GM12878 (cell line): ENCODE measurements around the gene OR11H7. TPM values are rescaled to one million over a fixed set of nuclear protein-coding genes. Genes with fewer than 3 reads are reported as not detected.

ENCODE experiments used
- ATAC-seq: fragments of 200-7000 bp; cut with Tn5 transposase; 3 replicates; pipeline ENCODE4 v1.9.1; 2020; ENCODE audit warnings: mild to moderate bottlenecking, moderate library complexity
- BruUV-seq: library from RNA; stranded (reverse); fragments of 400-500 nt; replicated peaks from 2 replicates; lab custom pipeline; 2021; lab: Mats Ljungman, UMichigan
- CTCF ChIA-PET: fragments of 300-600 bp; sonication (Branson Sonifier 250); formaldehyde crosslinking; extraction: SDS; loops from one replicate; lab custom pipeline; 2021; ENCODE audit warnings: inconsistent platforms; lab: Yijun Ruan, JAX
- POLR2A ChIA-PET: fragments of 350-600 bp; formaldehyde crosslinking; extraction: SDS; loops from one replicate; lab custom pipeline; 2021; ENCODE audit warnings: inconsistent platforms; lab: Charles Lee
- RAD21 ChIA-PET: fragments of 300-600 bp; sonication (Branson Sonifier 250); formaldehyde crosslinking; loops from one replicate; lab custom pipeline; 2023; ENCODE audit warnings: antibody characterized with exemption; ENCODE audit not compliant: unreplicated experiment; lab: Charles Lee
- SMC1A ChIA-PET: fragments of 300-600 bp; sonication (Branson Sonifier 250); formaldehyde crosslinking; loops from one replicate; lab custom pipeline; 2023; ENCODE audit not compliant: unreplicated experiment, uncharacterized antibody; lab: Charles Lee
- DNase-seq: peaks from one replicate; pipeline ENCODE4 v3.0.0-alpha.2; 2011; ENCODE audit warnings: low read depth, low spot score
- FAIRE-seq: peaks from 3 replicates; lab custom pipeline; 2011; peaks lifted over from hg19 to GRCh38; lab: Jason Lieb, UNC
- H2AFZ ChIP-seq: 2 replicates; pipeline ENCODE4 v1.6.0; 2011; ENCODE audit warnings: low read depth, low read length, control low read depth; ENCODE audit not compliant: control insufficient read depth
- H3K27ac ChIP-seq: 2 replicates; pipeline ENCODE4 v1.5.1; 2011; ENCODE audit warnings: control low read depth; ENCODE audit not compliant: control insufficient read depth, insufficient read depth
- H3K27me3 ChIP-seq, 2 experiments: replicated peaks in 1 of 2; 2 replicates each; pipeline versions ENCODE4 v1.6.0 to v1.6.1; 2011; ENCODE audit warnings: low read length in 1 of 2; ENCODE audit not compliant: control insufficient read depth in 2 of 2, insufficient read depth in 2 of 2
- H3K36me3 ChIP-seq, 2 experiments: 2 replicates each; pipeline ENCODE4 v1.5.1; 2011; ENCODE audit warnings: low read length in 1 of 2; ENCODE audit not compliant: control insufficient read depth in 2 of 2, insufficient read depth in 2 of 2
- H3K4me1 ChIP-seq: 2 replicates; pipeline ENCODE4 v1.6.1; 2011; ENCODE audit warnings: mild to moderate bottlenecking, low read length, moderate library complexity, mixed read lengths; ENCODE audit not compliant: control insufficient read depth, insufficient read depth
- H3K4me2 ChIP-seq: 2 replicates; pipeline ENCODE4 v1.6.0; 2011; ENCODE audit warnings: control low read depth; ENCODE audit not compliant: control insufficient read depth, insufficient read depth
- H3K4me3 ChIP-seq: fragments of 200-600 bp; sonication (generic); 2 replicates; pipeline ENCODE4 v1.5.1; 2016
- H3K79me2 ChIP-seq: 2 replicates; pipeline ENCODE4 v1.6.0; 2011; ENCODE audit warnings: low read length; ENCODE audit not compliant: control insufficient read depth, insufficient read depth
- H3K9ac ChIP-seq: 2 replicates; pipeline ENCODE4 v1.8.0; 2011; ENCODE audit warnings: low read length, control low read depth, mixed read lengths; ENCODE audit not compliant: control insufficient read depth, insufficient read depth
- H3K9me3 ChIP-seq: replicated peaks from 3 replicates; pipeline ENCODE4 v1.5.1; 2011; ENCODE audit warnings: mild to moderate bottlenecking, low read length; ENCODE audit not compliant: control insufficient read depth, insufficient read depth
- H4K20me1 ChIP-seq: 2 replicates; pipeline ENCODE4 v1.6.0; 2011; ENCODE audit not compliant: control insufficient read depth, insufficient read depth
- CBX5 ChIP-seq: sonication (generic); IDR thresholded peaks from 2 replicates; pipeline ENCODE4 v1.6.1; 2016; ENCODE audit warnings: low read depth, moderate library complexity, mild to moderate bottlenecking, inconsistent platforms
- CHD2 ChIP-seq: IDR thresholded peaks from 2 replicates; pipeline ENCODE4 v1.6.1; 2011; ENCODE audit warnings: low read depth, low read length, improper control_type of control experiment, borderline replicate concordance
- MYB ChIP-seq: fragments of 150-350 bp; IDR thresholded peaks from 2 replicates; pipeline ENCODE4 v1.6.1; 2014; ENCODE audit warnings: mild to moderate bottlenecking, low read depth, low read length, borderline replicate concordance
- TBL1XR1 ChIP-seq: IDR thresholded peaks from 2 replicates; pipeline ENCODE4 v1.6.1; 2012; ENCODE audit warnings: low read depth, low read length, improper control_type of control experiment
- ZNF24 ChIP-seq: fragments of 450-650 bp; IDR thresholded peaks from 2 replicates; pipeline ENCODE4 v1.6.1; 2017; ENCODE audit warnings: antibody characterized with exemption, mild to moderate bottlenecking
- WGBS: methylation state at CpG from one replicate; pipeline ENCODE4 v1.1.6; 2016; ENCODE audit warnings: low lambda C conversion rate; ENCODE audit not compliant: insufficient replicate concordance, insufficient coverage; ENCODE audit errors: missing lambda C conversion rate; 5-methylcytosine and 5-hydroxymethylcytosine counted together
- in situ Hi-C: fragments of 300-500 bp; cut with MboI; formaldehyde crosslinking; loops from 9 replicates; pipeline ENCODE4 v1.14.3; 2018; ENCODE audit warnings: mixed read lengths
- intact Hi-C: fragments of 100-400 bp; cut with micrococcal nuclease; formaldehyde crosslinking; loops from one replicate; pipeline ENCODE4 v1.14.2; 2022; ENCODE audit not compliant: unreplicated experiment
- polyA plus RNA-seq, 11 experiments: library from polyadenylated mRNA; depleted of rRNA in 4 of 11; unstranded in 6 of 11; stranded (reverse) in 5 of 11; fragments of >200 nt; fragmentation: Nextera tagmentation in 4 of 11; fragmentation: Illumina TruSeq in 1 of 11; extraction: Ambion mirVana in 4 of 11; extraction: Trizol in 1 of 11; gene quantifications; 1 replicate in 1 of 11; 2 replicates in 10 of 11; pipeline versions ENCODE4 v1.2.1 to v1.2.3, GENCODE V29; 2011 to 2016; ENCODE audit warnings: inconsistent platforms in 2 of 11, missing spikeins in 2 of 11, low read depth in 1 of 11
- total RNA-seq, 4 experiments: library from RNA; depleted of rRNA in 3 of 4; stranded (reverse); fragments of >200 nt in 3 of 4; fragmentation: Illumina TruSeq in 1 of 4; extraction: Trizol in 1 of 4; gene quantifications; 2 replicates each; pipeline versions ENCODE4 v1.2.1 to v1.2.3, GENCODE V29; 2013 to 2021
- TF ChIP-seq, protein P1 (sequence below): fragments of 450-650 bp; conservative IDR thresholded peaks from 2 replicates; pipeline ENCODE4 v1.6.1; 2017; ENCODE audit warnings: mild to moderate bottlenecking, moderate library complexity
- TF ChIP-seq, protein P2 (sequence below): IDR thresholded peaks from 2 replicates; pipeline ENCODE4 v1.6.1; 2012; ENCODE audit warnings: mild to moderate bottlenecking, low read depth, low read length
- TF ChIP-seq, protein P3 (sequence below): fragments of 150-350 bp; IDR thresholded peaks from 2 replicates; pipeline ENCODE4 v1.6.1; 2016; ENCODE audit warnings: low read depth, low read length

The OR11H7 gene
- total and polyA plus RNA-seq, 10 of the 15 experiments (the other 5 are each of a cell fraction or from before 2014, with no cell fraction given) = 0.10 TPM; not detected in 9

DNA sequence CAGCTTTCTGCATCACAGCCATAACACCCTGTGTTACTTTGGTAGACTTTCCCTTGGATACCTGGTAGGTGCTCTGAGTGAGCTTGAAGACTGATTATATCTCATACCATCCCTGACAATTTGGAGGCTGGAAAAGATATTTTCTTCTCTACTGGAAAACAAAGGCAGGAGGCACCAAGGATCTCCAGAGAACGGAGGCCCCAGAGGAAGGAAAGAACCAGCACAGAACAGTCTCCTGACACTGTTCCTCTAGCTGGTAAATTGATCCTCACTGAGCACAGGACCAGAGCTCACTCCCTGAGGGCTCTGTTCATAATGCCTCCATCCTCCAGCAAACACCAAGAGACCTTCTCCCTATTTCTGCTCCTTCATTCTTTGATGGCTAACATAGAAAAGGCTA, 38.2 kb upstream of the OR11H7 start, which contains the start of gene OR11G2:
Gene OR11G2 (plus strand): TSS at position 301 of the 400 bp plus-strand sequence. CDS start 6,542 bp downstream, outside the sequence.
- in situ Hi-C loops = no loop called here
- Histone ChIP-seq H3K4me2 (no peak within 1 kb of the TSS), H3K9ac (no peak within 1 kb of the TSS), H3K9me3 (no peaks in the 10 kb centered on the region), H3K36me3 (no peaks in the 10 kb centered on the region), H3K27me3 (no peaks in the 10 kb centered on the region), H3K79me2 (no peaks in the 10 kb centered on the region), H4K20me1 (no peaks in the 10 kb centered on the region), H3K4me3 (no peak within 1 kb of the TSS), H3K4me1 (no peaks in the 10 kb centered on the region), H2AFZ (no peak within 1 kb of the TSS), H3K27ac (no peak within 1 kb of the TSS)
- FAIRE-seq (no peak), DNase-seq (no peak), ATAC-seq (no peak)
- RAD21 ChIA-PET = no interaction called here
- TF ChIP-seq ZNF24 = no peak
- TF ChIP-seq MYB = no peak
- POLR2A ChIA-PET = no interaction called here
- CTCF ChIA-PET = no interaction called here
- WGBS = 0% methylated on average over 1 of the region's 1 CpG
- SMC1A ChIA-PET = no interaction called here
- no TSS peak for BruUV-seq
- intact Hi-C loops = no loop called here

DNA sequence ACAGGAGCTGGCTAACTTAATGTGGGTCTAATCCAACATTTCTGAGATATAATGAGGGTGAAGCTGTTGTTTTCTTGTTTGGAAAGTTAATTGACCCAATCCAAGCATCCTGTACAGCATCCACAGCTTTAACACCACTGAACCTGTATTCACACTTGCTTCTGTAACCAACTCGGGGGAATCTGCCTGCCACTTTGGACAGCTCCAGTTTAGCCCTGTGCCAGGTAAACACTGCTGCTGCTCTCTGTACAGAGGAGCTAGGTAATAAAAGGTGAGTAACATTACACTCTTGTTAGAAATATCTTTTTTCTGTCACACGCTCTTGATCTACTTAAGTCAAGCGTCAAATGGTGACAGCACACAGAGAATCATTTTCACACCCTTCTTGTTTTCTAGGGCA, 37.4 kb upstream of the OR11H7 start:
- H3K9ac ChIP-seq = no peak overlapping the region
- POLR2A ChIA-PET = no interaction called here
- no peaks in the 10 kb centered on the region for H3K79me2 ChIP-seq
- H2AFZ ChIP-seq = no peak overlapping the region
- H3K4me2 ChIP-seq = no peak overlapping the region
- ATAC-seq (no peak), FAIRE-seq (no peak), DNase-seq (no peak)
- RAD21 ChIA-PET = no interaction called here
- H4K20me1 ChIP-seq = no peaks in the 10 kb centered on the region
- no peak overlapping the region for H3K27ac ChIP-seq
- intact Hi-C loops (no loop called here), in situ Hi-C loops (no loop called here)
- TF ChIP-seq, protein P1, sequence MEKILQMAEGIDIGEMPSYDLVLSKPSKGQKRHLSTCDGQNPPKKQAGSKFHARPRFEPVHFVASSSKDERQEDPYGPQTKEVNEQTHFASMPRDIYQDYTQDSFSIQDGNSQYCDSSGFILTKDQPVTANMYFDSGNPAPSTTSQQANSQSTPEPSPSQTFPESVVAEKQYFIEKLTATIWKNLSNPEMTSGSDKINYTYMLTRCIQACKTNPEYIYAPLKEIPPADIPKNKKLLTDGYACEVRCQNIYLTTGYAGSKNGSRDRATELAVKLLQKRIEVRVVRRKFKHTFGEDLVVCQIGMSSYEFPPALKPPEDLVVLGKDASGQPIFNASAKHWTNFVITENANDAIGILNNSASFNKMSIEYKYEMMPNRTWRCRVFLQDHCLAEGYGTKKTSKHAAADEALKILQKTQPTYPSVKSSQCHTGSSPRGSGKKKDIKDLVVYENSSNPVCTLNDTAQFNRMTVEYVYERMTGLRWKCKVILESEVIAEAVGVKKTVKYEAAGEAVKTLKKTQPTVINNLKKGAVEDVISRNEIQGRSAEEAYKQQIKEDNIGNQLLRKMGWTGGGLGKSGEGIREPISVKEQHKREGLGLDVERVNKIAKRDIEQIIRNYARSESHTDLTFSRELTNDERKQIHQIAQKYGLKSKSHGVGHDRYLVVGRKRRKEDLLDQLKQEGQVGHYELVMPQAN = no peak
- TF ChIP-seq CBX5 (no peak), CHD2 (no peak), TBL1XR1 (no peak)
- TF ChIP-seq, protein P2, sequence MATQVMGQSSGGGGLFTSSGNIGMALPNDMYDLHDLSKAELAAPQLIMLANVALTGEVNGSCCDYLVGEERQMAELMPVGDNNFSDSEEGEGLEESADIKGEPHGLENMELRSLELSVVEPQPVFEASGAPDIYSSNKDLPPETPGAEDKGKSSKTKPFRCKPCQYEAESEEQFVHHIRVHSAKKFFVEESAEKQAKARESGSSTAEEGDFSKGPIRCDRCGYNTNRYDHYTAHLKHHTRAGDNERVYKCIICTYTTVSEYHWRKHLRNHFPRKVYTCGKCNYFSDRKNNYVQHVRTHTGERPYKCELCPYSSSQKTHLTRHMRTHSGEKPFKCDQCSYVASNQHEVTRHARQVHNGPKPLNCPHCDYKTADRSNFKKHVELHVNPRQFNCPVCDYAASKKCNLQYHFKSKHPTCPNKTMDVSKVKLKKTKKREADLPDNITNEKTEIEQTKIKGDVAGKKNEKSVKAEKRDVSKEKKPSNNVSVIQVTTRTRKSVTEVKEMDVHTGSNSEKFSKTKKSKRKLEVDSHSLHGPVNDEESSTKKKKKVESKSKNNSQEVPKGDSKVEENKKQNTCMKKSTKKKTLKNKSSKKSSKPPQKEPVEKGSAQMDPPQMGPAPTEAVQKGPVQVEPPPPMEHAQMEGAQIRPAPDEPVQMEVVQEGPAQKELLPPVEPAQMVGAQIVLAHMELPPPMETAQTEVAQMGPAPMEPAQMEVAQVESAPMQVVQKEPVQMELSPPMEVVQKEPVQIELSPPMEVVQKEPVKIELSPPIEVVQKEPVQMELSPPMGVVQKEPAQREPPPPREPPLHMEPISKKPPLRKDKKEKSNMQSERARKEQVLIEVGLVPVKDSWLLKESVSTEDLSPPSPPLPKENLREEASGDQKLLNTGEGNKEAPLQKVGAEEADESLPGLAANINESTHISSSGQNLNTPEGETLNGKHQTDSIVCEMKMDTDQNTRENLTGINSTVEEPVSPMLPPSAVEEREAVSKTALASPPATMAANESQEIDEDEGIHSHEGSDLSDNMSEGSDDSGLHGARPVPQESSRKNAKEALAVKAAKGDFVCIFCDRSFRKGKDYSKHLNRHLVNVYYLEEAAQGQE = peak; percentile 31; the same call in 1 of the 2 replicates
- TF ChIP-seq, protein P3, sequence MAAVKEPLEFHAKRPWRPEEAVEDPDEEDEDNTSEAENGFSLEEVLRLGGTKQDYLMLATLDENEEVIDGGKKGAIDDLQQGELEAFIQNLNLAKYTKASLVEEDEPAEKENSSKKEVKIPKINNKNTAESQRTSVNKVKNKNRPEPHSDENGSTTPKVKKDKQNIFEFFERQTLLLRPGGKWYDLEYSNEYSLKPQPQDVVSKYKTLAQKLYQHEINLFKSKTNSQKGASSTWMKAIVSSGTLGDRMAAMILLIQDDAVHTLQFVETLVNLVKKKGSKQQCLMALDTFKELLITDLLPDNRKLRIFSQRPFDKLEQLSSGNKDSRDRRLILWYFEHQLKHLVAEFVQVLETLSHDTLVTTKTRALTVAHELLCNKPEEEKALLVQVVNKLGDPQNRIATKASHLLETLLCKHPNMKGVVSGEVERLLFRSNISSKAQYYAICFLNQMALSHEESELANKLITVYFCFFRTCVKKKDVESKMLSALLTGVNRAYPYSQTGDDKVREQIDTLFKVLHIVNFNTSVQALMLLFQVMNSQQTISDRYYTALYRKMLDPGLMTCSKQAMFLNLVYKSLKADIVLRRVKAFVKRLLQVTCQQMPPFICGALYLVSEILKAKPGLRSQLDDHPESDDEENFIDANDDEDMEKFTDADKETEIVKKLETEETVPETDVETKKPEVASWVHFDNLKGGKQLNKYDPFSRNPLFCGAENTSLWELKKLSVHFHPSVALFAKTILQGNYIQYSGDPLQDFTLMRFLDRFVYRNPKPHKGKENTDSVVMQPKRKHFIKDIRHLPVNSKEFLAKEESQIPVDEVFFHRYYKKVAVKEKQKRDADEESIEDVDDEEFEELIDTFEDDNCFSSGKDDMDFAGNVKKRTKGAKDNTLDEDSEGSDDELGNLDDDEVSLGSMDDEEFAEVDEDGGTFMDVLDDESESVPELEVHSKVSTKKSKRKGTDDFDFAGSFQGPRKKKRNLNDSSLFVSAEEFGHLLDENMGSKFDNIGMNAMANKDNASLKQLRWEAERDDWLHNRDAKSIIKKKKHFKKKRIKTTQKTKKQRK = no peak
- SMC1A ChIA-PET = no interaction called here
- H3K27me3 ChIP-seq = no peaks in the 10 kb centered on the region
- BruUV-seq = no TSS peak
- CTCF ChIA-PET = interaction anchor here (1.1 kb wide), 1 partner anchor 9 kb away, joined by 3 read pairs; no protein-coding TSS in a partner anchor
- no peak overlapping the region for H3K4me3 ChIP-seq
- no peaks in the 10 kb centered on the region for H3K4me1 ChIP-seq
- WGBS = 12% methylated on average over 3 of the region's 3 CpGs
- H3K9me3 ChIP-seq = no peaks in the 10 kb centered on the region
- H3K36me3 ChIP-seq = no peaks in the 10 kb centered on the region
